Stimulated activated CD8-positive, alpha-beta memory T cell treated with anti-CD3 and anti-CD28 coated beads, Interleukin-4, amount 100 ng/mL, for 24 hours (primary cell): ENCODE measurements around the gene FAT3.

Source experiments
- DNase-seq: peaks from one replicate; pipeline ENCODE4 v3.0.0-alpha.2; 2020; ENCODE audit warnings: low read depth

The FAT3 gene

GRCh38 chr11:92224407-92225124 is at the start of gene FAT3:
Gene FAT3, plus strand, starts transcription at chr11:92224818. Its CDS starts 127,295 bp downstream, at chr11:92352113.
- no peak for DNase-seq

GRCh38 chr11:92179017-92179670 is 45.5 kb upstream of the FAT3 start:
- DNase-seq: no peak

- no peak for DNase-seq
These were observed 44.4 kb upstream of the FAT3 start for GRCh38 chr11:92180226-92180625.

- DNase-seq: no peak
These were observed 43.9 kb upstream of the FAT3 start for GRCh38 chr11:92180664-92181251.

- DNase-seq: no peak
These were observed 33.9 kb upstream of the FAT3 start for GRCh38 chr11:92190535-92191206.

GRCh38 chr11:92192141-92192540 is 32.5 kb upstream of the FAT3 start:
- DNase-seq: no peak

- DNase-seq: no peak
These were observed 26.4 kb upstream of the FAT3 start for GRCh38 chr11:92198268-92198667.

GRCh38 chr11:92199991-92200390 is 24.6 kb upstream of the FAT3 start:
- no peak for DNase-seq

GRCh38 chr11:92204731-92205130 is 19.9 kb upstream of the FAT3 start:
- DNase-seq: no peak

GRCh38 chr11:92206441-92206840 is 18.2 kb upstream of the FAT3 start:
- DNase-seq: no peak

- no peak for DNase-seq
These were observed 12.9 kb upstream of the FAT3 start for GRCh38 chr11:92211576-92212167.

- DNase-seq: no peak
These were observed 12.1 kb upstream of the FAT3 start for GRCh38 chr11:92212530-92212929.

GRCh38 chr11:92216789-92217188 is 7.8 kb upstream of the FAT3 start:
- DNase-seq: no peak

- no peak for DNase-seq
These were observed 5.1 kb upstream of the FAT3 start for GRCh38 chr11:92219476-92219875.

- DNase-seq: no peak
These were observed 1.9 kb upstream of the FAT3 start for GRCh38 chr11:92222701-92223100.

GRCh38 chr11:92224054-92224406 is 588 bp upstream of the FAT3 start:
- DNase-seq: no peak

- DNase-seq: no peak
These were observed 528 bp downstream of the FAT3 start for GRCh38 chr11:92225125-92225567.

- no peak for DNase-seq
These were observed 1.1 kb downstream of the FAT3 start for GRCh38 chr11:92225568-92226330.

GRCh38 chr11:92226331-92227229 is 2.0 kb downstream of the FAT3 start:
- DNase-seq: no peak

- DNase-seq: no peak
These were observed 2.7 kb downstream of the FAT3 start for GRCh38 chr11:92227230-92227814.
